Kidney (tissue), 14 donors: Measurements from ENCODE around the gene RDM1. TPM values are rescaled to one million over a fixed set of nuclear protein-coding genes. Genes with fewer than 3 reads are reported as not detected.
A peak's percentile ranks its signal among the peaks of the same experiment; 100 is the strongest.
"Not testable (repeated sequence)": the region's sequence is repeated elsewhere in the genome, so short reads cannot be mapped to it uniquely, and the experiment has no call there.

Source experiments
- DNase-seq, 5 donors: peaks; one replicate each; pipeline ENCODE4 v3.0.0-alpha.2; 2013 to 2020
- FAIRE-seq: peaks from 2 replicates; lab custom pipeline; 2012; peaks lifted over from hg19 to GRCh38; lab: Jason Lieb, UNC
- H3K27ac ChIP-seq, 2 donors: one replicate each; pipeline ENCODE4 v1.7.0; 2013; ENCODE audit warnings: low read depth in 2 of 2, low read length in 2 of 2, inconsistent platforms in 1 of 2
- H3K27me3 ChIP-seq: one replicate; pipeline ENCODE4 v1.7.1; 2013; ENCODE audit warnings: low read length, inconsistent platforms; ENCODE audit not compliant: control insufficient read depth, insufficient read depth
- H3K36me3 ChIP-seq, 3 donors: one replicate each; pipeline versions ENCODE4 v1.7.0 to v1.7.1; 2013; ENCODE audit warnings: low read length in 3 of 3, control low read depth in 1 of 3, inconsistent platforms in 1 of 3; ENCODE audit not compliant: insufficient read depth in 3 of 3, control insufficient read depth in 2 of 3
- H3K4me1 ChIP-seq, 3 donors: one replicate each; pipeline versions ENCODE4 v1.7.0 to v1.7.1; 2013; ENCODE audit warnings: low read length in 3 of 3, inconsistent platforms in 1 of 3, low read depth in 1 of 3; ENCODE audit not compliant: control insufficient read depth in 2 of 3, insufficient read depth in 2 of 3
- H3K4me3 ChIP-seq, 3 donors: one replicate each; pipeline versions ENCODE4 v1.7.0 to v1.8.1; 2013; ENCODE audit warnings: low read length in 3 of 3, control low read depth in 1 of 3, inconsistent platforms in 1 of 3
- H3K9ac ChIP-seq, 3 donors: one replicate each; pipeline versions ENCODE4 v1.7.0 to v1.7.1; 2013; ENCODE audit warnings: low read length in 3 of 3, control low read depth in 1 of 3, inconsistent platforms in 1 of 3
- H3K9me3 ChIP-seq, 3 donors: one replicate each; pipeline versions ENCODE4 v1.7.0 to v1.7.1; 2013; ENCODE audit warnings: low read length in 3 of 3, control low read depth in 1 of 3, inconsistent platforms in 1 of 3; ENCODE audit not compliant: control insufficient read depth in 2 of 3, insufficient read depth in 1 of 3
- intact Hi-C: fragments of 100-400 bp; cut with DNase I; formaldehyde crosslinking; loops from one replicate; pipeline ENCODE4 v1.11.1; 2022
- polyA plus RNA-seq: library from polyadenylated mRNA; stranded (reverse); fragments of 350-450 nt; fragmentation: Illumina TruSeq; extraction: RNeasy Lipid Tissue Mini Kit (QIAGEN cat#74804); gene quantifications from one replicate; pipeline ENCODE4 v1.2.3, GENCODE V29; 2014; ENCODE audit warnings: low read depth, low replicate concordance; ENCODE audit not compliant: insufficient read depth
- total RNA-seq: library from RNA; stranded (reverse); fragmentation: NEBNext Ultra II Directional; extraction: Animal tissue kit (Norgen Biotek cat#: 25700); gene quantifications from one replicate; pipeline ENCODE4 v1.2.1, GENCODE V29; 2021
- TF ChIP-seq, protein P1 (sequence below): IDR thresholded peaks from 3 replicates; pipeline ENCODE4 v1.5.1; 2012; ENCODE audit warnings: mild to moderate bottlenecking, moderate library complexity, borderline replicate concordance; ENCODE audit not compliant: insufficient read depth; ENCODE audit errors: extremely low read depth
- donor health status: control.
- donor health status: control.
- donor health status: control.
- donor health status: control.
- donor health status: control.
- donor health status: DM: yes; HTN: yes; CAD: no.
- donor health status: Normal renal cell carcinoma (clear cell type).

RDM1 gene
- total and polyA plus RNA-seq, 2 donors from 2014 or later: 0.56 TPM; not detected in 1

DNA sequence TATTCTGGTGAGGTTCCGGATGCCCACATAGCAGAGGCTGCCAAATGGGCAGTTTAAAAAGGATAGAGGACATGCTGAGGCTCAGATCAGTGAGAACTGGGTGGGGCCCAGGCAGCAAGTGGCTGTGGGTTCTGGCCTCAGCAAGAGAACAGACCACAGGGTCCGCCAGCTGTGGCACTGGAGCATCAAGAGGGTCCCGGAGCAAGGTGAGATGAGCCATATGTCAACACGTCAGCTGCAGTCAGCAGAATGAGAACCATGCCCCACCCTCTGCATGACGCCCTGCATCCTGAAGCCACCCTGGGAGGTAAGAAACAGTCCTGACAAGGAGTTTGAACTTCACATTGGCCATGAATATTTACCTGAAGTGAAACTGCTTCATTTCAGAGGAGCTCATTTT, 30.3 kb downstream of the RDM1 start:
- Histone ChIP-seq H3K27ac (no peak overlapping the region), H3K27me3 (no peaks in the 10 kb centered on the region), H3K36me3 (no peaks in the 10 kb centered on the region), H3K9me3 (no peaks in the 10 kb centered on the region), H3K4me3 (no peak overlapping the region), H3K9ac (no peak overlapping the region), H3K4me1 (peaks cover 0 to 5% (median 3%) of the 10 kb centered on the region in 3 donors)
- FAIRE-seq (no peak), DNase-seq (peak in 3 of 5 donors; percentile 21 to 48 (median 40))
- TF ChIP-seq, protein P1, sequence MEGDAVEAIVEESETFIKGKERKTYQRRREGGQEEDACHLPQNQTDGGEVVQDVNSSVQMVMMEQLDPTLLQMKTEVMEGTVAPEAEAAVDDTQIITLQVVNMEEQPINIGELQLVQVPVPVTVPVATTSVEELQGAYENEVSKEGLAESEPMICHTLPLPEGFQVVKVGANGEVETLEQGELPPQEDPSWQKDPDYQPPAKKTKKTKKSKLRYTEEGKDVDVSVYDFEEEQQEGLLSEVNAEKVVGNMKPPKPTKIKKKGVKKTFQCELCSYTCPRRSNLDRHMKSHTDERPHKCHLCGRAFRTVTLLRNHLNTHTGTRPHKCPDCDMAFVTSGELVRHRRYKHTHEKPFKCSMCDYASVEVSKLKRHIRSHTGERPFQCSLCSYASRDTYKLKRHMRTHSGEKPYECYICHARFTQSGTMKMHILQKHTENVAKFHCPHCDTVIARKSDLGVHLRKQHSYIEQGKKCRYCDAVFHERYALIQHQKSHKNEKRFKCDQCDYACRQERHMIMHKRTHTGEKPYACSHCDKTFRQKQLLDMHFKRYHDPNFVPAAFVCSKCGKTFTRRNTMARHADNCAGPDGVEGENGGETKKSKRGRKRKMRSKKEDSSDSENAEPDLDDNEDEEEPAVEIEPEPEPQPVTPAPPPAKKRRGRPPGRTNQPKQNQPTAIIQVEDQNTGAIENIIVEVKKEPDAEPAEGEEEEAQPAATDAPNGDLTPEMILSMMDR: no peak
- intact Hi-C loops: no loop called here

DNA sequence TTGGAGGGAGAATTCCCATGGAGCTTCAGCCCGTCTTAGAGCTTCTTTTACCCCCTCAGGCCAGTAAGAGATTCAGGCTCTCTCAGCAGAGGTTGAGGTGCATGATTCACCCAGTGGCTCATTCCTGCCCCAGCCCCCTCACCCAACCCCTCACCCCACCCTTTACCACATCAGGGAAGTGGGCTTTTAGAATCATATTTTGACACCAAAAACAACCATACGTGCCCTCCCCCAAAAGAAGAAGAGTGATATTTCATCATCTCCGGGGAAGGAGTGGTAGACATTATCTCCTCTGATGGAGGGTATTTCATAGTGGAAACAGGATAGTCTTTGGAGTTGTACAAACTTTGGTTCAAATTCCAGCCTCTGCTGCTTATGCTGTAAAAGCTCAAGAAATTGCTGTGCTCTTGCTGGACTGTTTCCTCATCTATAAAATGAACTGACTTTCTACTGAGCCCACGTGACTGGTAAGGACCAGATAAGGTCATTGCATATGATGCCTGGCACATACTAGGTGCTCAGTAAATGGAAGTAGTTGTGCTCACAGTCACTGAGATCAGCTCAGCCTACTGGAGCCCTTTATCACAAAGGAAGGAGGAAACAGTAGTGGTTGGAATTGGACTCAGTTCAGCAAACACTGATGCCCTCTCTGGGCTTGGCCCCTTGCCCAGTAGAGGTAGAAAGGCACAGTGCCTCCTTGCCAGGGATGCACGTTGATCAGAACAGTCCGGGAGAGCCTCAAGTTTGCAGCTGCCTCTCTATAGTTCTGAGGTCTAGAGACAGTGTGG, 32.1 kb downstream of the RDM1 start:
- no peaks in the 10 kb centered on the region for H3K36me3 ChIP-seq
- no peaks in the 10 kb centered on the region for H3K9me3 ChIP-seq
- no peaks in the 10 kb centered on the region for H3K27me3 ChIP-seq
- H3K4me3 ChIP-seq: no peak overlapping the region
- intact Hi-C loops: no loop called here
- no peak for FAIRE-seq
- no peak overlapping the region for H3K27ac ChIP-seq
- peaks cover 0 to 5% (median 3%) of the 10 kb centered on the region in 3 donors for H3K4me1 ChIP-seq
- TF ChIP-seq, protein P1: no peak
- no peak overlapping the region for H3K9ac ChIP-seq
- no peak for DNase-seq

DNA sequence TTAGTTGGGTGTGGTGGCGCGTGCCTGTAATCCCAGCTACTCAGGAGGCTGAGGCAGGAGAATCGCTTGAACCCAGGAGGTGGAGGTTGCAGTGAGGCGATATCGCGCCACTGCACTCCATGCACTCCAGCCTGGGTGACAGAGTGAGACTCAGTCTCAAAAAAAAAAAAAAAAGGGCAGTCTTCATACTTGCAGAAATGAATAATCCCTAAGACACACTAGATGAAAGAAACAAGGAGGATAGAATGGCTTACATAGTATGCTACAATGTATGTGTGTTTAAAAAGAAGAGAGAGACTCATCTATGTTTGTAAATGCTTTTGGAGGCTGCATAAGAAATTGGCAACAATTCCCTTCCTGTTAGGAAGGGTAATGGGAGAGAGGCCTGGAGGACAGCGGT, 32.8 kb downstream of the RDM1 start:
- FAIRE-seq, H3K4me1 ChIP-seq, H3K27me3 ChIP-seq, intact Hi-C loops, H3K36me3 ChIP-seq, H3K4me3 ChIP-seq, H3K9ac ChIP-seq, H3K27ac ChIP-seq, DNase-seq, H3K9me3 ChIP-seq: not testable (repeated sequence)

DNA sequence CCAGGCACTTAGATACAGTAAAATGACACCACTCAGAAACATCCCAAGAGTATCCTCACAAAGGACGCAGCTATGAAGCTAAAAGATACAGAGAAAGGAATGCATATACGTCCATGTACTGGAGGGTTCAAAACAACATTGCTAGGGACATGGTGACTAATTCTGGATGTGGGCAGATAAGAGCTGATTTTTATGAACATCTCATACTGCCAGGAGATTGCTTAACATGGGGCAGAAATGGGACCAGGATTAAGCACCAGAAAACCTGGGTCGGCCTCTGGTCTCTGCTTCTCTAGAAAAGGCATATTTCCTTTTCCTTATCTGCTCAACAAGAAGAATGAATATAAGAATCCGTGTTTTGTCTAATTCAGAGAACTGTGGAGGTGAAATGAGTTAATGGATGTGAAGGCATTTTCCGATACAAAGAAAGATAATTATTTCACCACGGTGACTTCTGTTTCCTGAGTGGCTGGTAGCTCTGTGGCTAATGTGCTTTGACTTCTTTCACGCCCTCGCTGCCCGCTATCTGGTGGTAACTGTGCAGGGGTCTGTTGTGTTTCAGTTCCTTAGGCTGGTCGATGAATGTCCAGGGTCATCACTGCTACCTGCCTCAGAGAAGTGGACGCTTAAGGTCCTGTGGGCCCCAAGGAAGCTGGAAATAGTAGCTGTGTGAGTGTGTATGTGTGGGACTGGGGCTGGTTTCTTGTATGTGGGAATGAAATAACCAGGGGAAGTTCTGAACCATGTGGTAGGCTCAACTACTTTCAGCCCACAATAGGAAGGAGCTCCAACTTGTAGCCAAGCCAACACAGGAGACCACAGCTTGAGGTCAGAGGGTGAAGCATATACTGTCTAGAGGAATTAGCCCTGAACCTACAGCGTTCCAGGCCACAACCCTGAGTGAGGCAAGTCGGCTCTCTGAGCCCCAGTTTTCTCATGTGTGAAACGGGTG, 34.7 kb downstream of the RDM1 start:
- no peak for FAIRE-seq
- no peak overlapping the region for H3K27ac ChIP-seq
- H3K4me1 ChIP-seq: peaks cover 0 to 5% (median 3%) of the 10 kb centered on the region in 3 donors
- H3K27me3 ChIP-seq: no peaks in the 10 kb centered on the region
- no peaks in the 10 kb centered on the region for H3K9me3 ChIP-seq
- no peak for DNase-seq
- no peak overlapping the region for H3K9ac ChIP-seq
- no peak overlapping the region for H3K4me3 ChIP-seq
- intact Hi-C loops: no loop called here
- TF ChIP-seq, protein P1: no peak
- no peaks in the 10 kb centered on the region for H3K36me3 ChIP-seq
